Measurements from ENCODE around the gene MCTP2.
"Not testable (repeated sequence)": the region's sequence is repeated elsewhere in the genome, so short reads cannot be mapped to it uniquely, and the experiment has no call there.

The MCTP2 gene

DNA sequence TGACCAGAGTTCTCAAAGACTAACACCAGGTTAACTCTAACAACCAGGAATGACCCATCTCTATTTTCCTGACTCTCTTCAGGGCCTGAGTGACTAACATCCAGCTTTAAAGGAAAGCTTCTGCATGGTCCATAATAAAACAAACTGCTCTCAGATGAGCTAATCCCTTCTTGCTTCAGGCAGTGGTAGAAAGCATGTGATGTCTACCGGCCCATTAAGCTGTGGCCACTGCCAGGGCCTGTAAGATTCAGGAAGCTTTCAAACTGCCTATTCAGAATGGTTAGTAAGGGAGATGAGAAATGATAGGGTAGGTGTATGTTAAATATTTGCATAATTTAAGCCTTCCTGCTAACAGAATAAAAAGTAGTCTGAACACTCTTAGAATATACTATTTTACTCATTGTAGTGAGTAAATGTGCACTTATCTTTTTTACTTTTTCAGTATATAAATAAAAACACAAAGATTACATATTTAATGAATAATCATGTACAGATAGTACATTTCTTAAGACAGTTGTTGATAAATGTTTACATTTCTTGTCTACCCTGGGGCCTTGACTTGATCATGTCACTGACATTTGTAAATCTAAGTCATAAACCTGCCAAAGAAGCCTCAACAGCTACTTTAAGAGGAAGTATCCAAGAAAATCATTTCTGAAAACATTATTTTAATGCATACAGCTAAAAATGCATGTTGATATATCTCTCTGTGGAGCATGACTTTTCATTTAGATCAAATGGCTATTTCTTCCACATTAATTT is 222.0 kb downstream of the MCTP2 start:
- no peak for DNase-seq (ENCODE audit: low spot score)

DNA sequence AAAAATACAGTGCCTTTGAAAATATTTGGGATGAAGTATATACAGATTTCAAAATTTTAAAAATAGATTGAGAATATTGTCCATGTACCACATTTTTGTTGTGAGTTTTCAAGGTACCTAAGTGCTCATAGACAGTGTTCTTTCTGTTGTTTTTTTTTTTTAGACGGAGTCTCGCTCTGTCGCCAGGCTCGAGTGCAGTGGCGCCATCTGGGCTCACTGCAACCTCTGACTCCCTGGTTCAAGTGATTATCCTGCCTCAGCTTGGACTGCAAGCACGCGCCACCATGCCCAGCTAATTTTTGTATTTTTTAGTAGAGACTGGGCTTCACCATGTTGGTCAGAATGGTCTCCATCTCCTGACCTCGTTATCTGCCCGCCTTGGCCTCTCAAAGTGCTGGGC is 223.9 kb downstream of the MCTP2 start:
- DNase-seq (ENCODE audit: low spot score) = no peak

DNA sequence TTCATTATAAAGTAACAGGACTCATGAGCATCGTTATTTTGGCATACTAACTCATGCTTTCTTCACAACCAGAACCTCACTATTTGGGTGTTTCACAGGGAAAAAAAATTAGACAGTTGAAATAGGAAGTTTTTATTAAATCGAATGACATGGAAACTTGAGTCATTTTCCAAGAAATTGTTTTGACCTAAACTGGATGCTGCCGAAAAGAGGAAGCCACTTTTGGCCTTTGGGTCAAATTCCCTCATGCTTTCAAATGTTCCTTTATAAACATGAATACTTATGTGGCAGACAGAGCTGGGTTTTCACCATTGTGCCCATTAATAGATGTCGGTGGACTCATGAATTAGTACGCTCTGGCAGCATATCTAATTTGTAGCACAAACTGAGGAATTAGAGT is 224.9 kb downstream of the MCTP2 start:
- DNase-seq (ENCODE audit: low spot score) = no peak

GRCh38 chr15:94457661-94458060 is 226.3 kb downstream of the MCTP2 start:
- DNase-seq (ENCODE audit: low spot score) = no peak

- no peak for DNase-seq (ENCODE audit: low spot score)
Measured at GRCh38 chr15:94460624-94461023, 229.3 kb downstream of the MCTP2 start.

GRCh38 chr15:94467034-94467433 is 235.7 kb downstream of the MCTP2 start:
- no peak for DNase-seq (ENCODE audit: low spot score)

- DNase-seq (ENCODE audit: low spot score) = no peak
Measured at GRCh38 chr15:94470492-94470891, 239.1 kb downstream of the MCTP2 start.

- DNase-seq (ENCODE audit: low spot score) = no peak
Measured at GRCh38 chr15:94476686-94477085, 245.3 kb downstream of the MCTP2 start.

DNA sequence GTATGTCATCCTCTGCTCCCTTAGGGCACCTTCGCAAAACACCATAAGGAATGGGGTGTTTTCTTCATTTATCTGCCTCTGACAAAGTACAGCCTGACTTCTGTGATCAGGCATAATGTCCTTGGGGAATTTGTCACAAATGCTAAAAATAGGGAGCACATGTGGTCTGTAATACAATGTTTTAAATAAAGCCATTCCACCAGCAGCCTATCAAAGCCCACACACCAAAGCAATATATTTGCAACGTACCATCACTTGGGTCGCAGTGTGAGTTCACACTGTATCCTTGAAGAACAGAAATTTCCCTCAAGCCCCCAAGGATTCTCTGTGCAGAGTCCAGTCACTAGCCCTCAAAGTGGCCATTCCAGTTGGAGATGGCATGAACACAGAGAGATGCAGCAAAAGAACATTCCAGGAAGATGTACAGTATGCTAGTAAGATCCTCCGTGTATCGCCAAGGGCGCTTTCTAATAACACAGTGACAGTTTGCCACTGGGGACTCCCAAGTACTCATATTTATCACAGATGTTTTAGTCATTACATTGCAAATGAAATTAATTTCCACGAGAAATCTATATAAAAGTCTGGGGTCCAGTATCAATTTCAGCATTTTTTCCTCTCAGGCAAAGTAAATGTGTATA is 246.7 kb downstream of the MCTP2 start:
- no peak for DNase-seq (ENCODE audit: low spot score)

DNA sequence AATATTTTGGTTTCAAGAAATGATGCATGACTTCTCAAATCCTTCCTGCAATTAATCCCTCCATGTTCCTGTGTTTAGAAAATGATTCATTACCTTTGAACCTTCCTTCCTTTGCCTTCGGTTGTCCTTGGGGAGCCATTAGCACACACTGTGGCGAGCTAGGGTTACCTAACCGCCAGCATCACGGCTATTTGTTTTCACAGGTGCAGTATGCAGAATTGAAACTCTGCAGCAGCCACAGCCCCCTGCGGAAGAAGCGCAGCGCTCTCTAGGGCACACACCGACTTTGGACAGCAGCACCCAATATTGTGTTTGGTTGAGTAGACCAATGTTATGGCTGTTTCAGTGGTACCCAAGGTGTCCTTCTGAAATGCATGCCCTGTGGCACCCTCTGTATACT is 247.4 kb downstream of the MCTP2 start:
- DNase-seq (ENCODE audit: low spot score) = no peak

- no peak for DNase-seq (ENCODE audit: low spot score)
Measured at GRCh38 chr15:94480289-94480834, 249.0 kb downstream of the MCTP2 start.

GRCh38 chr15:94485148-94485719 is 253.9 kb downstream of the MCTP2 start:
- DNase-seq (ENCODE audit: low spot score) = no peak

DNA sequence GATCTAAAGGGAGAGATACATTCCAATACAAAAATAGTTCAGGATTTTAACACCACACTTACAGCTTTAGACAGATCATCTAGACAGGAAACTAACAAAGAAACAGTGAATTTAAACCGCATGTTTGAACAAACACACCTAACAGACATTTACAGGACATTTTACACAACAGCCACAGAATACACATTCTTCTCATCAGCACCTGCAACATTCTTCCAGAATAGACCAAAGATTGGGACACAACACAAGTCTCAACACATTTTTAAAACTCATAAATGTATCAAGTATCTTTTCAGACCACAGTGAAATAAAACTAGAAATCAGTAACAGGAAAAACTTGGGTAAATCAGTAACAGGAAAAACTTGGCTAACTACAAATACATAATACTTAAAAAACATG is 256.3 kb downstream of the MCTP2 start:
- no peak for DNase-seq (ENCODE audit: low spot score)

- DNase-seq (ENCODE audit: low spot score) = no peak
Measured at GRCh38 chr15:94493176-94493575, 261.8 kb downstream of the MCTP2 start.

- DNase-seq (ENCODE audit: low spot score) = not testable (repeated sequence)
Measured at GRCh38 chr15:94493586-94493985, 262.2 kb downstream of the MCTP2 start.

- no peak for DNase-seq (ENCODE audit: low spot score)
Measured at GRCh38 chr15:94494732-94495131, 263.4 kb downstream of the MCTP2 start.

DNA sequence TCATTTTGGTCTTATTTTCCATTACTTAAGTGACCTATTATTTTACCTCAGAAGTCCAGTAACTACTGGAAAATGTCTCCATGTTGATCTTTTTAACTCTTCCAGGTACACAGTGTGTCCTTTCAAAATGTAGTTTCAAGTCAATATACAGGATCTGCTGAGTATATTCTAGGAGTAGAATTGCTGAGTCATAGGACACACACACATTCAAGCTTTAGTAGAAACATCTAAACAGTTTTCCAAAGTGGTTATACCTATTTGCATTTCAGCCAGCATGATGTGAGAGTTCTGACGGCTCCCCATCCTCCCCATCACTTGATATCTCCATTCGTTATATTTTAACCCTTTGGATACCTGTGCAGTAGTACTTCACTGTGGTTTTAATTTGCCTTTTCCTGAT is 271.9 kb downstream of the MCTP2 start:
- no peak for DNase-seq (ENCODE audit: low spot score)

DNA sequence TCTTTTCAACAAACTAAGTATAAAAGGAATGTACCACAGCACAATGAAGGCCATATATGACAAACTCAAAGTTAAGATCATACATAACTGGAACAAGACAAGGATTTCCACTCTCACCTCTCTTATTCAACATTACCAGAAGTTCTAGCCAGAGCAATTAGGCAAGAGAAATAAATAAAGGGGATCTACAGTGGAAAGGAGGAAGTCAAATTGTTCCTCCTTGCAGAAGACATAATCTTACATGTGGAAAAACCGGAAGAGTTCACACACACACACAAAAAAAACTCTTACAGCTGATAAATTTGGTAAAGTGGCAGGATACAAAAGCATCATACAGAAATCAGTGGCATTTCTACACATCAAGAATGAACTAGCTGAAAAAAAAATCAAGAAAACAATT is 277.9 kb downstream of the MCTP2 start:
- no peak for DNase-seq (ENCODE audit: low spot score)

GRCh38 chr15:94522125-94522524 is 290.8 kb downstream of the MCTP2 start:
- no peak for DNase-seq (ENCODE audit: low spot score)

DNA sequence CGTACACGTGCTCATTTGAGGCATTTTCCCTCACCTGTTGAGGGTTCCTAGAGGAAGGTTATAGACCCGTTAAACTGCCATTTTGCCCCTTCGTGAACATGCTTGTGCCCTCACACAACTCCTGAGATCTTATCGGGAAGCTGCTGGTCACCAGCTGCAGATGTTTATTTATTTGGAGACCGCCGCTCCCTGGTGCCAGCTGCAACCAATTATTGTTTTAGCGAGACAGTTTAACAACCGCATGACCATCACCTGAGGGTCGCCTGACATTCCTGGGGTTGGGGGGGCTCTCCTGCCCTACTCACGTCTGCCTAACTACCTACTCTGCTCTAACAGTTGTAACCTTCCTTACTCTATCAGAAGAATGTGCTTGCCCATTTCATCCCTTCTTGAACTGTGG is 292.5 kb downstream of the MCTP2 start:
- no peak for DNase-seq (ENCODE audit: low spot score)

DNA sequence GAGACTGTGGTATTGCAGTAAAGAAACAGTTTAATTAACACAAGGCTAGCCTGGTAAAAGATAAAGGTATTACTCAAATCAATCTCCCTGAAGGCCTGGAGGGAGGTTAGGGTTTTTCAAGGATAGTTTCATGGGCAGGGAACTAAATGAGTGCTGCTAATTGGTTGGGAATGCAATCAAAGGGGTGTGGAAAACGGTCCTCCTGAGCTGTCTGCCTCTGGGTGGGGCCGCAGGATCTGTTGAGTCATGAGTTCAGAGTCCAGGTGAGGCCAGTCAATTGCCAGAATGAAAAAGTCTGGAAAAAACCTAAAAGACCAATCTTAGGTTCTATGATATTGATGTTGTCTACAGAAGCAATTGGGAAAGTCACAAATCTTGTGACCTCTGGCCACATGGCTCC is 293.2 kb downstream of the MCTP2 start:
- DNase-seq (ENCODE audit: low spot score) = no peak

DNA sequence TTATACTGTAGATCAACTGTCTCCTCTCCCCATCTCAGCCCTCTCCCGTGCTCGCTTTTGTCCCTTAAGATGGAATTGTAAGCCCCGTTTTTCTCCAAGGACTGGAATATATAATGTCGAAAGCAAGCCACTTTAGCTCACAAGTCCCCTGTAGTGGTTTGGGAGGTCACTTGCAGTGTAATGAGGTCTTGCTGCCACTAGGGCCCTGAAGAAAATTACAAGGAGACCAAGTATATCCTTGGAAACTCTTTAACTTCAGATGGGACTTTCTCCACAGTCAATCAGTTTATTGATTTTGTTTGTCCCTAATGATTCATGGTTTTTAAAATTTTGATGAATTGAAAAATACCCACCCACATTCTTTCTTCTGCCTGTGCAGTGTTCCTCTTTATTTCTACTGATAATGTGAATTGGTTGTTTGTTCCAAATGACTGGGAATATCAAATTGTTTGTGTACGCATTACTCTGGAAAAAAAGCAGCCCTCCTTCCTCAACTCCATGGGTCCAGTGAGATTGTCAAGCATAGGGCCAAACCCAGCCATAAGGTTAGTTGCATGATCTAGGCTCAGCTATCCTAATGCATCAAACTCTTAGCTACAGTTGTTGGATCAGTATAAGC is 294.8 kb downstream of the MCTP2 start:
- no peak for DNase-seq (ENCODE audit: low spot score)

GRCh38 chr15:94532226-94532625 is 300.9 kb downstream of the MCTP2 start:
- DNase-seq (ENCODE audit: low spot score) = no peak

Measured in CD4-positive, alpha-beta T cell treated with Interleukin-15 for 4 hours (primary cell).